ENCODE data around the gene TRIM33.

DNA sequence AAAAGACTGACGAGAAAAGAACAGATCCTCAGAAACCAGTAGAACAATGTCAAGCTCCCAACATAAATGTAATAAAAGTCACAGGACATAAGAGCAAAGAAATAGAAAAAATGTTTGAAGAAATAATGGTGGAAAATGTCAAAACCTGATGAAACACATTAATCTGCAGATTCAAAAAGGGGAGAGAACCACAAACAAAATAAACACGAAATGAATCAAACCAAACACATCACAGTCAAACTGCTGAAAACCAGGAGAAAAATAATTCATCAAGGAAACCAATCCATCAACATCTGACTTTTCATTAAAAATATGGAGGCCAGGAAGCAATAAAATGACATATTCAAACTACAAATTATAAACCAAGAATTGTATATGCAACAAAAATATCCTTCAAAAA is 31.9 kb downstream of the TRIM33 start:
- TF ChIP-seq CTCF (IDR thresholded peaks at IDR 0.05 in 4 of 5, conservative IDR thresholded peaks at IDR 0.05 in 1 of 5) (no peak), POLR2A (IDR thresholded peaks at IDR 0.05) (no peak)
